HG03039 (cell line): ENCODE measurements around the gene FADS2.

Experiments used
- ATAC-seq: cut with Tn5 transposase; IDR thresholded peaks from one replicate; pipeline ENCODE4 v1.9.1; 2021; ENCODE audit warnings: mild to moderate bottlenecking, moderate library complexity; ENCODE audit not compliant: unreplicated experiment

Gene FADS2

GRCh38 chr11:61795459-61795858 is 32.6 kb upstream of the FADS2 start:
- ATAC-seq, result no peak

GRCh38 chr11:61795876-61796526 is 32.1 kb upstream of the FADS2 start:
- ATAC-seq, result no peak

GRCh38 chr11:61797263-61797944 is 30.7 kb upstream of the FADS2 start:
- no peak for ATAC-seq

GRCh38 chr11:61799665-61800284 is 28.3 kb upstream of the FADS2 start:
- no peak for ATAC-seq

- no peak for ATAC-seq
These were observed 27.5 kb upstream of the FADS2 start for GRCh38 chr11:61800331-61801281.

- no peak for ATAC-seq
These were observed 25.5 kb upstream of the FADS2 start for GRCh38 chr11:61802605-61803004.

- ATAC-seq, result no peak
These were observed 24.0 kb upstream of the FADS2 start for GRCh38 chr11:61803889-61804647.

- ATAC-seq, result no peak
These were observed 23.0 kb upstream of the FADS2 start for GRCh38 chr11:61805146-61805545.

- no peak for ATAC-seq
These were observed 21.3 kb upstream of the FADS2 start for GRCh38 chr11:61806785-61807184.

- no peak for ATAC-seq
These were observed 17.4 kb upstream of the FADS2 start for GRCh38 chr11:61810671-61811175.

GRCh38 chr11:61811831-61812230 is 16.3 kb upstream of the FADS2 start:
- no peak for ATAC-seq

GRCh38 chr11:61812736-61813411 is 15.2 kb upstream of the FADS2 start:
- ATAC-seq, result no peak

GRCh38 chr11:61814247-61814957 is 13.7 kb upstream of the FADS2 start:
- ATAC-seq, result no peak

- ATAC-seq, result peak; percentile 46
These were observed 12.9 kb upstream of the FADS2 start for GRCh38 chr11:61814958-61815789.

GRCh38 chr11:61815790-61816735 is 12.0 kb upstream of the FADS2 start:
- ATAC-seq, result peak; percentile 5

- peak; percentile 43 for ATAC-seq
These were observed 11.2 kb upstream of the FADS2 start, which contains the start of gene FADS1 for GRCh38 chr11:61816736-61817455. TSS of gene FADS1 (minus strand) at chr11:61817003. CDS start at chr11:61816929, 74 bp downstream.
